NCI-H1694 (cell line): Measurements from ENCODE around the gene LRCH2.
A peak's percentile ranks its signal among the peaks of the same experiment; 100 is the strongest.
"Not testable (repeated sequence)": the region's sequence is repeated elsewhere in the genome, so short reads cannot be mapped to it uniquely, and the experiment has no call there.

Experiments used
- DNase-seq: peaks from one replicate; lab custom pipeline; 2025; lab: John Stamatoyannopoulos, UW

LRCH2 gene

DNA sequence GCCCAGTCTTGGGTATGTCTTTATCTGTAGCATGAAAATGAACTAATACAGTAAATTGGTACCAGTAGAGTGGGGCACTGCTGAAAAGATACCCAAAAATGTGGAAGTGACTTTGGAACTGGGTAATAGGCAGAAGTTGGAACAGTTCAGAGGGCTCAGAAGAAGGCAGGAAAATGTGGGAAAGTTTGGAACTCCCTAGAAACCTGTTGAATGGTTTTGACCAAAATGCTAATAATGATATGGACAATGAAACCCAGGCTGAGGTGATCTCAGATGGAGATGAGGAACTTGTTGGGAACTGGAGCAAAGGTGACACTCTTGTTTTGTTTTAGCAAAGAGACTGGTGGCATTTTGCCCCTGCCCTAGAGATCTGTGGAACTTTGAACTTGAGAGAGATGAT is 24.3 kb downstream of the LRCH2 start:
- DNase-seq, result not testable (repeated sequence)

DNA sequence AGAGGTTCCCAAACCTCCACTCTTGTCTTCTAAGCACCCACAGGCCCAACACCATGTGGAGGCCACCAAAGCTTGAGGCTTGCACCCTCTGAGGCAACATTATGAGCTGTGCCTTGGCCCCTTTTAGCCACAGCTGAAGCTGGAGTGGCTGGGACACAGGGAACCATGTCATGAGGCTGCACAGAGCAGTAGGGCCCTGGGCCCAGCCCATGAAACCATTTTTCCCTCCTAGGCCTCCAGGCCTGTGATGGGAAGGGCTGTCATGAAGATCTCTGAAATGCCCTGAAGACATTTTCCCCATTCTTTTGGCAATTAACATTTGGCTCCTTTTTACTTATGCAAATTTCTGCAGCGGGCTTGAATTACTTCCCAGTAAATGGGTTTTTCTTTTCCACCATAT is 29.9 kb downstream of the LRCH2 start:
- no peak for DNase-seq

DNA sequence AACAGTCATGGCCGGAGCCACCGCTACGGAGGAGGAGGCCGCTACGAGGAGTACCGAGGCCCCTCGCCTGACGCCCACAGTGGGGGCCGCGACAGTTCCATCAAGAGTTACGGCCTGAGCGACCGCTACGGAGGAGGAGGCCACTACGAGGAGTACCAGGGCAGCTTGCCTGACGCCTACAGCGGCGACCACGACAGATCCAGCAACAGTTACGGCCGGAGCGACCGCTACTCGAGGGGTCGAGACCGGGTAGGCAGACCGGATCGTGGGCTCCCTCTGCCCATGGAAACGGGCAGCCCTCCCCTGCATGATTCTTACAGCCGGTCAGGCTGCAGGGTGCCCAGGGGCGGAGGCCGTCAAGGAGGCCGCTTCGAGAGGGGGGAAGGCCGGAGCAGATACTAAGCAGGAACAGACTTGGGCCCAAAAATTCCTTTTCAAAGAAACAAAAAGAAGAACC is 41.6 kb downstream of the LRCH2 start:
- DNase-seq, result no peak

GRCh38 chrX:115191490-115192243 is 42.2 kb downstream of the LRCH2 start:
- DNase-seq, result no peak

- no peak for DNase-seq
Observed at GRCh38 chrX:115190636-115191489, 43.0 kb downstream of the LRCH2 start.

DNA sequence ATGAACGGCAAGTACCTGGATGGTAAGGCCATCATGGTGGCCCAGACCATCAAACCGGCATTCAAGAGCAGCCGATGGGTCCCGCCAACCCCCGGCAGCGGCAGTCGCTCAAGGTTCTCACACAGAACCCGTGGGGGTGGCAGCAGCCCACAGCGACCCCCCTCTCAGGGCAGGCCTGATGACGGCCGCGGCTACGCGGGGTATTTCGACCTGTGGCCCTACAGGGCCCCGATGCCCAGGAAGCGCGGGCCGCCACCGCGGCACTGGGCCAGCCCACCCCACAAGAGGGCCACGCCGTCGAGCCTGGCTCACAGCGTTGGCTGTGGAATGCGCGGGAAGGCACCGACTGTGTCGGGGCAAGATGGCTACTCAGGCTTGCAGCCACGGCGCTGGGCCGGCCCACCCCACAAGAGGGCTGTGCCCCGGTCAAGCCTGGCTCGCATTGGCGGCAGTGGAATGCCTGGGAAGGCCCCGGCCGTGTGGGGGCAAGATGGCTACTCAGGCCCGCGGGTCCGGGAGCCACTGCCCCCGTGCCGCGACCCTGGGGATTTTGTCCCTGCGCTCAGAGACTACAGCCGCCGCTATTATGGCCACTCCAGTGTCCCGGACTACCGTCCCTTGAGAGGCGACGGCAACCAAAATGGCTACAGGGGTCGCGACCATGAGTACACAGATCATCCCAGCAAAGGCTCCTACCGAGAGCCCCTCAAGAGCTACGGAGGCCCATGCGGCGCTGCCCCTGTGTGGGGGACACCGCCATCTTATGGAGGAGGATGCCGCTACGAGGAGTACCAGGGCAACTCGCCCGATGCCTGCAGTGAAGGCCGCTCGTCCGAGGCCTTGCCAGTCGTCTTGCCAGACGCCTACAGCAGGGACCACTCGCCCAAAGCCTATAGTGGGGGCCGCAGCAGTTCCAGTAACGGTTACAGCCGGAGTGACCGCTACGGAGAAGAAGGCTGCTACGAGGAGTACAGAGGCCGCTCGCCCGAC is 44.0 kb downstream of the LRCH2 start:
- DNase-seq, result no peak

GRCh38 chrX:115189110-115189509 is 44.8 kb downstream of the LRCH2 start, which contains the start of gene RBMXL3:
Gene RBMXL3 (plus strand): TSS chrX:115189410. CDS start chrX:115189442, 32 bp downstream.
- DNase-seq, result no peak

DNA sequence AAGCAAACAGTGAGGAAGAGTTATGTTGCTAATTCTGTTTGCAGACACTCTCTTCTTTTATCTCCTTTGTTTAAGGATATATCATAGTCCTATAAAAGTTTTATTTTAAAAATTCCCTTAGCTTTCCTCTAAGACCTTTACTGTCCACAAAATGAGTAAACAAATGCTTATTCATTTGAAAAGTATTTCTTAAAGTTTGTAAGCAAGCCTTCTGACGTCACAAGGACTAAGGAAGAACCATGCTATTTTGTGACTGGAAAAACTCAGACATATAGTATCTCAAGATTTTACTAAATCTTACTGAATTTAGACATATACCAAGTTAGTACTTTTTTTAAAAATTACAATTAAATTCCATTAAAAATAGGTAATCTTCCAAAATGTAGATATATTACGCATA is 49.9 kb downstream of the LRCH2 start:
- no peak for DNase-seq

- DNase-seq, result no peak
Observed at GRCh38 chrX:115178473-115178872, 55.4 kb downstream of the LRCH2 start.

- no peak for DNase-seq
Observed at GRCh38 chrX:115177932-115178331, 56.0 kb downstream of the LRCH2 start.

- DNase-seq, result no peak
Observed at GRCh38 chrX:115174548-115174947, 59.3 kb downstream of the LRCH2 start.

DNA sequence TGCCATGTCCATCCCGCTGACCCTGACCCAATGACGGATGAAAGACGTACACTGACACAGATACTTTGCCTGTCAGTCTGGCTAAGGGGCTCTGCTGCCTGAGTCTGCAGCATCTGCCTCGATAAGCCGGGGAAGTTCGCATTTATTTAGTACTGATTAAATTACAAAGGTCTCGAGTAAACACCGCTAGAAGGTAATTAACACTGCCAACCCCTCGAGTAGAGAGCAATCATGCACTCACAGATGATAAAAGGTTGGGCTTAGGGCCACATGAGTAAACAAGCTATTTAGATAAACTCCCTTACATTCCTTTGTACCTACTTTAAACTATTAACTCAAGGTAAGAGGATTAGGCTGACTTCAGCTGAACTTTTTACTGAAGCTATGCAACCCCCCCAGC is 60.7 kb downstream of the LRCH2 start:
- no peak for DNase-seq

DNA sequence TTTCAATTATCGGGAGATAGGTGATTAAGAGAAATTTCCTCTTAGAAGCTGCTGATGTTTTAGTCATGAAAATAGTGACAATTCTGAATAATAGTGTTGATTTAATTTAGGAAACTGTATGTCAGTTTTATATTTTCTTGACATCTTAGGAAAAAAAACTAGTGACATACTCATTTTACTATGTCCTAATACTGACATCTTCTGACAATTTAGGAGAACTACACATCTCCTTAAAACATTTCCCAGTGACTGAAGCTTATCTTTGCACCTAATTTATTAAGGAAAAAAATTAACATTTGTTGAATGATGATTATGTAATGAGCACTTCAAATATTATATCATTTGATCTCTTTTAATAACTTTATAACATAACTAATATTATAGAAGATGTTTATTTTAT is 86.7 kb downstream of the LRCH2 start:
- peak; percentile 0 for DNase-seq

DNA sequence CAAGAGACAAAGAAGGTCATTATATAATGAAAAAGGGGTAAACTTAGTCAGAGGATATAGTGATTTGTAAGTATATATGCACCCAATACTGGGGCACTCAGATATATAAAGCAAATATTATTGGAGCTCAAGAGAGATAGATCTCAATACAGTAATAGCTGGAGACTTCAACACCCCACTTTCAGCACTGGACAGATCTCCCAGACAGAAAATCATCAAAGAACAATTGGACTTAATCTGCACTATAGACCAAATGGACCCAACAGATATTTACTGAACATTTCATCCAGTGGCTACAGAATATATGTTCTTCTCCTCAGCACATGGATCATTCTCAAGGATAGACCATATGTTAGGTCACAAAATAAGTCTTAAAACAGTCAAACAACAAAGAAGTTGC is 91.8 kb downstream of the LRCH2 start:
- no peak for DNase-seq

DNA sequence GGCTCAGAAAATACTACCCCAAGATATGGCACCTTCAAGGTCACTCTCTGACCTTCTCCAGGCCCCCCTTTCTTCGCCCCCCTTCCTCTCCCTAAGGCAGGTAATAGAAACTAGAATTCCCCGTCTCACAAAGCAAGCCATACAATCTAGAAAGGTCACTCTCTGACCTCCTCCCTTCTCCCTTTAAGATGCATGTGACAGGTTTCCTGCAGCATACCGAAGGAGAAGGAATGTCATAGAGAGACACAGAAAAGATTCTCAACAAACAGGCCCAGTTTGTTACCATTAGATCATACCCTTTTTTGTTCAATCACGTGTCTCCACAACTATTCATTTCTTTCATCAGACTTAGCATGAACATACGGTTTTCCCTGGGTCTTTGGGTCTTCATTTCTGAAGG is 95.9 kb downstream of the LRCH2 start:
- DNase-seq, result no peak

DNA sequence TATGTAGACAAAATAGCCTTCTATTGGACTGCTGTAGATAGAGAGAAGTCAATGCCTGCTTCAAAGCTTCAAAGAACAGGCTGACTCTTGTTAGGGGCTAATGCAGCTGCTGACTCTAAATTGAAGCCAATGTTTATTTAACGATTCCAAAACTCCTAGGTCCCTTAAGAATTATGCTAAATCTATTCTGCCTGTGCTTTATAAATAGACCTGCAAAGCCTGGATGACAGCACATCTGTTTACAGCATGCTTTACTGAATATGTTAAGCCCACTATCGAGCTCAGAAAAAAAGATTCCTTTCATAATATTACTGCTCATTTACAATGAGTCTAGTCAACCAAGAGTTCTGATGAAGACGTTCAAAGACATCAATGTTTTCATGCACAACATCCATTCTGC is 99.5 kb downstream of the LRCH2 start:
- DNase-seq, result no peak

DNA sequence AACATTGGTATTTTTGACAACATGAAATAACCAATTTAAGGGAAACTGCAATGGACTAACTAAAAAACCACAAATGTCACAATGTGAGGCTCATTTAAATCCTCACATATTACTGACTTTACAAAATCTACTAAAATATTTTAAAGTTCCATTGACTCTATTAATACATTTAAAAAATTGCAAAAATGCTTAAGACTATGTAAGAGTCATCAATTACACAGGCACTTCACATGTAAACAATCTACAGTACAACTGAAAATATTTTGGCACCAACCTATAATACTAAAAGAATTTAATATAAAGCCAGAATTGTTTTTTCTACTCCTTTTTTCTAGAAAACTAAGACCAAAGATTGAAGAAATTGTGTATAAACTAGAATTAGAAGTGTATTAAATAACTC is 121.5 kb downstream of the LRCH2 start:
- DNase-seq, result no peak

- no peak for DNase-seq
Observed at GRCh38 chrX:115098897-115099296, 135.0 kb downstream of the LRCH2 start.

DNA sequence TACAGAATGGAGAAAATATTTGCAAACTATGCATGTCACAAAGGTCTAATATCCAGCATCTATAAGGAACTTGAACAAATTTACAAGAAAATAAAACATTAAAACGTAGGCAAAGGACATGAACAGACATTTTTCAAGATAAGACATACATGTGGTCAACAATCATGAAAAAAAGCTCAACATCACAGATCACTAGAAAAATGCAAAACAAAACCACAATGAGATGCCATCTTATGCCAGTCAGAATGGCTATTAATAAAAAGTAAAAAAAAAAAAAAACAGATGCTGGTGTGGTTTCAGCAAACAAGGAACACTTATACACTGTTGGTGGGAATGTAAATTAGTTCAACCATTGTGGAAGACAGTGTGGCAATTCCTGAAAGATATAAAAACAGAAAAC is 140.7 kb downstream of the LRCH2 start:
- no peak for DNase-seq

DNA sequence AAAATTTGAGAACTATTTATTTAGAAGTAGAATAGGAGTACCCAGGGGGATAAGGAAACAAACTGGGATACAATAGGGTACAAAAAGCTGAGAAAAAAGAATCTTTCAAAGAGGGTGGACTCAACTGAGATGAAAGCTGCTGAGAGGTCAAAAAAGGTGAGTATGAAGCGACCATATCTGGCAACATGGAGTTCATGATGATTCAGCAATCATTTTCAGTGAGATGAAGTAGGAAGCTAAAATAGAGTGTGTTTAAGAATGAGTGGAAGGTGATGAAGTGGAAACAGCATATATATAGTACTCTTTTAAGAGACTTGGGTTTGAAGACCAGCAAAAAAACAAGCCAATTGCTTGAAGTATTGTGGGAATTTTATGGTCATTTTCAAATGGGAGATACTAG is 144.5 kb downstream of the LRCH2 start:
- no peak for DNase-seq

- no peak for DNase-seq
Observed at GRCh38 chrX:115068896-115069295, 165.0 kb downstream of the LRCH2 start.

DNA sequence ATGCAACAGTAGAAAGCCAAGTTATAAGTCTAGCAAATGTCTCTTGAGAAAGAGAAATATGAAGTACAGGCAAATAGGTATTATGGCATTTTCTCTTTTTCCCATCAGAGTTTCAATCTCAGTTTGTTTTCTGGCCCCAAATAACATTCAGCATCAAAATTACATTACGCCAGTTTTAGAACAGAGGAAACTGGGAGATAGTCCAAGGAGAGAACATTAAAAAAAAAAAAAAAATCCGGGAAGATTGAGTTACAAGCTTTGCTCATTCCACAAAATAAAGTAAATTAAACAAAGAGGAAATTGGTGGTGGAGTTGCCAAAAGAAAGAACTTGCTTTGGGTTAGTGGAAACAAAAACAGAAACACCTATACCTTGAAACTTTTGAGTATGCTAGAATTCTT is 166.1 kb downstream of the LRCH2 start:
- no peak for DNase-seq
